IPS-18a (cell line): ENCODE measurements around the gene GPR157.

Experiments
- H3K27ac ChIP-seq: one replicate; pipeline ENCODE4 v1.5.1; 2013; ENCODE audit warnings: low read length
- H3K27me3 ChIP-seq: one replicate; pipeline ENCODE4 v1.6.1; 2013; ENCODE audit warnings: mild to moderate bottlenecking, low read length; ENCODE audit not compliant: control insufficient read depth, insufficient read depth
- H3K36me3 ChIP-seq: one replicate; pipeline ENCODE4 v1.6.1; 2013; ENCODE audit warnings: low read depth, low read length; ENCODE audit not compliant: control insufficient read depth
- H3K4me1 ChIP-seq: one replicate; pipeline ENCODE4 v1.6.1; 2013; ENCODE audit warnings: low read depth, low read length; ENCODE audit not compliant: control insufficient read depth
- H3K4me3 ChIP-seq: one replicate; pipeline ENCODE4 v1.5.1; 2013; ENCODE audit warnings: low read length
- H3K9ac ChIP-seq: one replicate; pipeline ENCODE4 v1.6.1; 2013; ENCODE audit warnings: mild to moderate bottlenecking, low read length, moderate library complexity
- H3K9me3 ChIP-seq: one replicate; pipeline ENCODE4 v1.6.1; 2013; ENCODE audit warnings: low read depth, low read length; ENCODE audit not compliant: control insufficient read depth

The GPR157 gene, protein sequence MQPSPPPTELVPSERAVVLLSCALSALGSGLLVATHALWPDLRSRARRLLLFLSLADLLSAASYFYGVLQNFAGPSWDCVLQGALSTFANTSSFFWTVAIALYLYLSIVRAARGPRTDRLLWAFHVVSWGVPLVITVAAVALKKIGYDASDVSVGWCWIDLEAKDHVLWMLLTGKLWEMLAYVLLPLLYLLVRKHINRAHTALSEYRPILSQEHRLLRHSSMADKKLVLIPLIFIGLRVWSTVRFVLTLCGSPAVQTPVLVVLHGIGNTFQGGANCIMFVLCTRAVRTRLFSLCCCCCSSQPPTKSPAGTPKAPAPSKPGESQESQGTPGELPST

DNA sequence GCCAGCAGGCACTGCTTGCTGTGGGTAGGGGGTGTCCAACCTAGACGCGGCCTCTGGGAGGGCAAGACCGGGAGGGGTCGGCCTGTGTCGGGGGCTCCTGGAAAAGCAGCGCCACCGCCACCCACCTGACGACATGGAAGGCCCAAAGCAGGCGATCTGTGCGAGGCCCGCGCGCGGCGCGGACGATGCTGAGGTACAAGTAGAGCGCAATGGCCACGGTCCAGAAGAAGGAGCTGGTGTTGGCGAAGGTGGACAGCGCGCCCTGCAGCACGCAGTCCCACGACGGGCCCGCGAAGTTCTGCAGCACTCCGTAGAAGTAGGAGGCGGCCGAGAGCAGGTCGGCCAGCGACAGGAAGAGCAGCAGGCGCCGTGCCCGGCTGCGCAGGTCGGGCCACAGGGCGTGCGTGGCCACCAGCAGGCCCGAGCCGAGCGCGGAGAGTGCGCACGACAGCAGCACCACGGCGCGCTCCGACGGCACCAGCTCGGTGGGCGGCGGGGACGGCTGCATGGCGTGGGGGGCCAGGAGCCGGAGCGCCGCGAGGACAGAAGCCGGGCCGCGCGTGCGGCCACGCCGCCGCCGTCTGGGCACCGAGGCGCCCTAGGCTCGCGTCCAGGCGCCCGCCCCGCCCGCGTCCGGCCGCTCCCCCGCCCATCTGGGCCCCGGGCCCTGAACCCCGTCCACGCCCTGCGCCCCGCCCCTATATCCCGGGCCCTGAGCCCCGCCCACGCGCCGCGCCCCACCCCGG lies at the start of gene GPR157:
Gene GPR157, minus strand, starts transcription at position 583 of the 746 bp plus-strand sequence. Its CDS starts 75 bp downstream, at position 508.
- H3K36me3 ChIP-seq, result no peaks in the 10 kb centered on the region
- peaks cover 6% of the 10 kb centered on the region for H3K4me1 ChIP-seq
- peak within 1 kb of the TSS; percentile 66 for H3K4me3 ChIP-seq
- peaks cover 18% of the 10 kb centered on the region for H3K27me3 ChIP-seq
- H3K9me3 ChIP-seq, result no peaks in the 10 kb centered on the region
- H3K9ac ChIP-seq, result peak within 1 kb of the TSS; percentile 18
- H3K27ac ChIP-seq, result no peak within 1 kb of the TSS

DNA sequence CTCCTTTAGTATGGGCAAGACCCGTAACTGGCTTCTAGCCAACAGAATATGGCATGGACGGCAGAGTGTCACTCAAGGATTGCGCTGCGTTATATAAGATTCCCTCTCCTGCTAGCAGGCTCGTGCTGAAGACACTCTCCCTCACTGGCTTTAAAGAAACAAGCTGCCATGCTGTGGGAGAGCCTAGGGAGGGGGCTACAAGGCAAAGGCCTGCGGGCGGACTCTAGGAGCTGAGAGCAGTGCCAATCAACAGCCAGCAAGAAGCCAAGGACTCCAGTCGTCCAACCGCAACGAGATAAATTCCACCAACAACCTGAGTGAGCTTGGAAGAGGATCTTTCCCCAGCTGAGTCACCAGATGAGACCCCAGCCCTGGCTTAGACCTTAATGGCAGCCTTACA lies 45.9 kb upstream of the GPR157 start:
- no peak overlapping the region for H3K27ac ChIP-seq
- no peaks in the 10 kb centered on the region for H3K4me1 ChIP-seq
- H3K9ac ChIP-seq, result no peak overlapping the region
- no peaks in the 10 kb centered on the region for H3K27me3 ChIP-seq
- H3K4me3 ChIP-seq, result no peak overlapping the region
- no peaks in the 10 kb centered on the region for H3K36me3 ChIP-seq
- no peaks in the 10 kb centered on the region for H3K9me3 ChIP-seq

DNA sequence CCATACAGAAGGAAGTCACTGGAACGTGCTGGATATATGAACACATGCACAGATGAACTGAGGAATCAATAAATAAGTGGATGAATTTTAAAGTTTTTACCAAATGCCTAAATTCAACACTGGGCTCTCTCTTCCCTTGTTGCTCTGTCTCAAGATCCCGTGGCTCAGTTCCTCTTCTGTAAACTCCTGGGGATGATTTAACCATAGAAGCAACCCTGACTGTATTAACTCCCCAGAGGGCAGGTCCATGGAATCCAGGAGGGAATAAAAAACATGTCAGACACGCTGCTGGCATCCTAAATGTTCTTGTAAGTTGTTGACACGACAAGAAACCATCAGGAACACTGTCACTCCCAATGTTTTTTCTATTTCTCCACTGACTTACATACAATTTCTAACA lies 45.3 kb upstream of the GPR157 start:
- Histone ChIP-seq H3K27me3 (no peaks in the 10 kb centered on the region), H3K9me3 (no peaks in the 10 kb centered on the region), H3K9ac (no peak overlapping the region), H3K4me1 (no peaks in the 10 kb centered on the region), H3K27ac (no peak overlapping the region), H3K36me3 (no peaks in the 10 kb centered on the region), H3K4me3 (no peak overlapping the region)

DNA sequence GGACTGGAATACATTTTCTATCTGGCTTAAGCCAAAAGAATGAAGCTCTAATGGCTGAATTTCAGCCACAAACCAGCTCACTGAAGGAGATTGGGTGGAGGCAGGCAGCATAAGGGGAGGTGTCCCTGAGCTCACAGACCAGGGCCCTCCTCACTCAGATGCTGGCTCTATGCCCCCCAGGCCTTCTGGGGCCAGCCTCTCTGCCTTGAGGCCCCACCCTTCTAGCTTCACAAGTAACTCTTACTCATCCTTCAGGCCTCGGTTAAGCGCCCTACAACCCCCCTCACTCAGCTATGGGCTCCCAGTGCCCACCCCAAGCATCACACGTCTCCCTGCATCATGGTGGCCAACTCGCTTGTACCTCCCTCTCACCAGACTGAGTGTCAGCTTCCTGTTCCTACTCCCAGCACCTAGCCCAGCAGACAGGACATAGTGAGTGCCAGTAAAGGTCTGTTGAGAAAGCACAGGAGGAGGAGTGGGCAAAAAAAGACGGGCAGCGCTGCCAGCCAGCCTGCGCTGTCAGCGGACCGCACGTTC lies 40.8 kb upstream of the GPR157 start:
- H3K4me3 ChIP-seq, result no peak overlapping the region
- H3K9me3 ChIP-seq, result no peaks in the 10 kb centered on the region
- H3K4me1 ChIP-seq, result peaks cover 8% of the 10 kb centered on the region
- no peaks in the 10 kb centered on the region for H3K27me3 ChIP-seq
- no peak overlapping the region for H3K27ac ChIP-seq
- no peaks in the 10 kb centered on the region for H3K36me3 ChIP-seq
- H3K9ac ChIP-seq, result no peak overlapping the region

DNA sequence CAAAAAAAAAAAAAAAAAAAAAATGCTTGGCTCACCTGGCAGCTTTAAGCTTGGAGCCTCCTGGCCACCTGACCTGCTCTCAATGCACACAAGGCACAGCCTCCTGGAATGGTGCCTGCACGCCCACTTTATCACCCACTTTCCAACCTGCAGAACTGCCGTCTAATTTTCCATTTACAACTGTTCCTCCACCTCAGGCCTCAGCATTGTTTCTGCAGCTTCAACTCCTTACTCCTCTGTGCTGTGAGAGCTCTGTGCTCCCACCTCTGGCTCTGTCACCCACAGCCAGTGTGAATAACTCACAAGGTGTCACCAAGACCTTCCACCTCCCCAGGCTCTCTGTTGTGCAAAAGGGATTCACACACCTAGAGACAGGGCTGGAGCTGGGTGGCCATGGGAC lies 38.7 kb upstream of the GPR157 start:
- peaks cover 11% of the 10 kb centered on the region for H3K4me1 ChIP-seq
- H3K27me3 ChIP-seq, result no peaks in the 10 kb centered on the region
- no peaks in the 10 kb centered on the region for H3K36me3 ChIP-seq
- H3K9ac ChIP-seq, result no peak overlapping the region
- H3K9me3 ChIP-seq, result no peaks in the 10 kb centered on the region
- H3K27ac ChIP-seq, result no peak overlapping the region
- no peak overlapping the region for H3K4me3 ChIP-seq

DNA sequence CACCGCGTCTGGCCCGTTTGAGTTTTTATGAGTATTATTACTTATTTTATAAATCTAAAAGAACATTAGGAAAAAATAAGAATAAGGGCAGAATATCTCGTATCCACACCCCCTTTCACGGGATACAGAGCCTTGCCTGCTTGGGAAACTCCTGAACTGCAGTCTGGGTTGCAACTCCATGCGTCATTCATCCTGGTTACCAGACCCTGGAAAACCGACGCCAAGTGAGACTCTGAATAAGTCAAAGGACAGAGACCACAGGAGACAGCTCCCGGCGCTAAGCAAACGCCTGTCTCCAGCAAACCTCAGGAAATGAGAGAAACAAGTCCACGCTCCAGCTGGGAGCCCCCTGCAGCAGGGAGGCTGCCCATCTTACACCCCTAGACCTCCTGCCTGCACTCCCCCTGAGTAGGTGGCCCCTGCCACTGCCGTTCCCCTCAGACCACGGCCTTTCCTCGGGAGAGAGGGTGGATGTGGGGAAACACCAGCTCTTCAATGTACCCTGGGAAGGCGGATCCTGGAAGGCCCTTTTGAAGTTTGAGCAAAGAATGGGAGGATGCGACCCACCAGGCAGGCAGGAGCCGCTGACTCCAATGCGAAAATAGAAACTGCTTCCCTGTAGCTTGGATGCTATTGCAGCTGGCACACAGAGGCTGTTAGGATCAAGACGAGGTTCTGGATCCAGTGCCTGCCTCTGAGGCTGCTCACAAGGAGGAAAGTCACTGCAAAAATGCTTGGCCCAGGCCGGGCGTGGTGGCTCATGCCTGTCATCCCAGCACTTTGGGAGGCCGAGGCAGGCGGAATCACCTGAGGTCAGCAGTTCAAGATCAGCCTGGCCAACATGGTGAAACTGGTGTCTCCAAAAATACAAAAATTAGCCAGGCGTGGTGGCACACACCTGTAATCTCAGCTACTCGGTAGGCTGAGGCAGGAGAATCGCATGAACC lies 37.7 kb upstream of the GPR157 start:
- no peak overlapping the region for H3K27ac ChIP-seq
- no peak overlapping the region for H3K9ac ChIP-seq
- peaks cover 12% of the 10 kb centered on the region for H3K4me1 ChIP-seq
- no peaks in the 10 kb centered on the region for H3K36me3 ChIP-seq
- H3K27me3 ChIP-seq, result no peaks in the 10 kb centered on the region
- no peaks in the 10 kb centered on the region for H3K9me3 ChIP-seq
- no peak overlapping the region for H3K4me3 ChIP-seq

DNA sequence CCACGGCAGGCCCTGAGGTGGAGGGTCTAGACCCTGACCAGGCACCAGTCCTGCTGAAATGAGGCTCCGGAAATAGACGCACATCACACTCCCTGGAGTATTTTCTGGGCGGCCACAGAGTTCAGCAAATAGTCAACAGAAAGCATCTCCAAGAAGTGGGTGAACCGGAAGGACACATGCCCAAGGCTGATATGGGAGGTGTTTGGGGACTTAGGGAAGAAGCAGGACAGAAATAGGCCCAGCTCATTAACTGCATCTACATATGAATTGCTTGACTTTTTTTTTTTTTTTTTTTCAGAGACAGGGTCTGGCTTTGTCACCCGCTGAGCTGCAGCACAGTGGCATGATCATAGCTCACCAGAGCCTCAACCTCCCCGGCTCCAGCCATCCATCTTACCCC lies 36.5 kb upstream of the GPR157 start:
- H3K36me3 ChIP-seq, result no peaks in the 10 kb centered on the region
- no peak overlapping the region for H3K9ac ChIP-seq
- no peaks in the 10 kb centered on the region for H3K27me3 ChIP-seq
- no peak overlapping the region for H3K27ac ChIP-seq
- peaks cover 12% of the 10 kb centered on the region for H3K4me1 ChIP-seq
- no peak overlapping the region for H3K4me3 ChIP-seq
- no peaks in the 10 kb centered on the region for H3K9me3 ChIP-seq

DNA sequence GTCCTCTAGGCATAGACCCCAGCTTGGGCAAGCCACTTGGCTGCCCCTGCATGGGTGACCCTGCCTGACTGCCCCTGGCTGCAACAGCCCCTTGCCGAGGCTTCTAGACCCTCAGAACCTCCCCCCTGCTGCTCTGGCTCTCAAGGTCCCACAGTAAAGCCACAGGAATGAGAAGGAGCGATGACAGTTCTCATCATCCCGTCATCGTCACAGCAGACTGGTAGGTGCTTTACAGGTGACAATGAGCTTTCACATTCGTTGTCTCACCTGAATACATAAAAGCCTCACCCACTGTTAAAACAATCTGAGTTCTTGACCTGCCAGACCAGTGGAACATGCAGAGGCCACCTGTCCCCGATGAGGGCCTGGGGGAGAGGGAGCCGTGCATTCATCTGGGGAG lies 36.0 kb upstream of the GPR157 start:
- H3K27me3 ChIP-seq, result no peaks in the 10 kb centered on the region
- H3K27ac ChIP-seq, result no peak overlapping the region
- H3K4me3 ChIP-seq, result no peak overlapping the region
- no peaks in the 10 kb centered on the region for H3K36me3 ChIP-seq
- no peak overlapping the region for H3K9ac ChIP-seq
- H3K4me1 ChIP-seq, result peaks cover 12% of the 10 kb centered on the region
- H3K9me3 ChIP-seq, result no peaks in the 10 kb centered on the region

DNA sequence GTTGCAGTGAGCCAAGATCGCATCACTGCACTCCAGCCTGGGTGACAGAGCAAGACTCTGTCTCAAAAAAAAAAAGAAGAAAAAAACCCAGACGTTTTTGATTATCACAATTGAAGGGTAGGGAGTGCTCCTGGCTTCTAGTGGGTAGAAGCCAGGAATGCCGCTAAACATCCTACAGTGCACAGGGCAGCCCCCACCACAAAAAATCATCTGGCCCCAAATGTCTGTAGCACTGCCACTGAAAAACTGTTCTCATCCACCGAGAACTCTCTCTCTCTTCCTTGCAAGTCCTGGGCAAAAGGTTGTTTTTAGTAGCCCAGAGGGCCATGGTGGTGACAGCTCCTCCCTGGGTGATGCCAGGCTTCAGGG lies 35.6 kb upstream of the GPR157 start:
- H3K9ac ChIP-seq, result no peak overlapping the region
- H3K4me1 ChIP-seq, result peaks cover 12% of the 10 kb centered on the region
- H3K9me3 ChIP-seq, result no peaks in the 10 kb centered on the region
- H3K27ac ChIP-seq, result no peak overlapping the region
- no peak overlapping the region for H3K4me3 ChIP-seq
- H3K27me3 ChIP-seq, result no peaks in the 10 kb centered on the region
- H3K36me3 ChIP-seq, result no peaks in the 10 kb centered on the region

DNA sequence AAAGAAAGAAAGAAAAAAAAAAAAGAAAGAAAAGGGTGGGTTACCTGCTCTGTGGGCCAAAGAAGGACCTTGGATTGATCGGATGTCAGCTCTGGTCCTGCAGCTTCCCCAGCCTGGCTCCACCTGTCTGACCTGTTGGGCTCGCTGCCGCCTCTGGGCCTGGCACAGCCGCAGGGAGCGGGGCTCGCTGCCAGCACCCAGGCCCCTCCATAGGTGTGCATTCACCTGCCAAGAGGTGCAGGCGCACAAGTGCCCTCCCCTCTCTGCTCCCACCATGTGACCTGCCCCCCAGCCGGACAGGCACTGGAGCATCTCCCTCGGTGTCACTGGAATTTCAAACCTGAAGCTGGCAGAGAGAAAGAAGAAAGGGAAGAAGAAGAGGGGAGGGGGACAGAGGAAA lies 33.1 kb upstream of the GPR157 start:
- no peak overlapping the region for H3K4me3 ChIP-seq
- H3K27ac ChIP-seq, result no peak overlapping the region

DNA sequence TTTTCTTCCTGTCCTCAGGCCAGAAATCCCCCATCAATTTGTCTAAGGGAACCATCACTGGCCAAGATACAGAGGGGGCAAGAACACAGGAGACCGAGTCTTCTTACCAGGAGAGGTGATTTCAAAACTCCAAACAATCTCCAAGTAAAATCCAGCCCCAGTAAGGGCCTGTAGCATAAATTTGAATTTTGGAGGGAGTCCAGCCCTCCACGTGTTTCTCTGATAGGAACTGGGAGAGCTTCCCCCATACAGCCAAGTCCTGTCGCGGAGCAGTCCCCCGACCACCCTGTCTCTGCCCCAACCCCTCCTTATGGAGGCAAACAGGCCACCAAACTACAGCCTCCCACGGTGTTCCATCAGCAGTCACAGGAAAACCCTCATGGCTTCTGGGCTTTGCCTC lies 32.4 kb upstream of the GPR157 start:
- no peak overlapping the region for H3K4me3 ChIP-seq

More for the DNA sequence above, 33.1 kb upstream of the GPR157 start:
- no peaks in the 10 kb centered on the region for H3K36me3 ChIP-seq
- H3K9me3 ChIP-seq, result no peaks in the 10 kb centered on the region
- no peaks in the 10 kb centered on the region for H3K27me3 ChIP-seq
- H3K9ac ChIP-seq, result no peak overlapping the region
- H3K4me1 ChIP-seq, result peaks cover 12% of the 10 kb centered on the region

More for the DNA sequence above, 32.4 kb upstream of the GPR157 start:
- no peak overlapping the region for H3K9ac ChIP-seq
- no peaks in the 10 kb centered on the region for H3K9me3 ChIP-seq
- H3K36me3 ChIP-seq, result no peaks in the 10 kb centered on the region
- peaks cover 12% of the 10 kb centered on the region for H3K4me1 ChIP-seq
- H3K27ac ChIP-seq, result no peak overlapping the region
- no peaks in the 10 kb centered on the region for H3K27me3 ChIP-seq
